HepG2 (cell line): Measurements from ENCODE around the gene CERS6. TPM values are rescaled to one million over a fixed set of nuclear protein-coding genes. Genes with fewer than 3 reads are reported as not detected.

ENCODE experiments used
- ATAC-seq: fragments of 200-7000 bp; cut with Tn5 transposase; 3 replicates; pipeline ENCODE4 v1.9.1; 2020; ENCODE audit warnings: mild to moderate bottlenecking, moderate library complexity
- BruUV-seq: library from RNA; stranded (reverse); fragments of 400-500 nt; replicated peaks from 2 replicates; lab custom pipeline; 2021; lab: Mats Ljungman, UMichigan
- CTCF ChIA-PET: fragments of 300-600 bp; formaldehyde crosslinking; extraction: SDS; loops from one replicate; lab custom pipeline; 2021; ENCODE audit warnings: low total read pairs, inconsistent platforms, low intra/inter-chr PET ratio; lab: Yijun Ruan, JAX
- POLR2A ChIA-PET: fragments of 350-600 bp; sonication (Branson Sonifier 250); formaldehyde crosslinking; loops from one replicate; lab custom pipeline; 2020; ENCODE audit warnings: antibody characterized with exemption, inconsistent platforms; lab: Yijun Ruan, JAX
- DNase-seq: peaks from one replicate; pipeline ENCODE4 v3.0.0-alpha.2; 2015; ENCODE audit warnings: low spot score
- FAIRE-seq: peaks from 3 replicates; lab custom pipeline; 2011; peaks lifted over from hg19 to GRCh38; lab: Jason Lieb, UNC
- H2AFZ ChIP-seq: one replicate; pipeline ENCODE4 v1.6.1; 2011; ENCODE audit warnings: low read length, inconsistent platforms
- H3K27ac ChIP-seq: fragments of 300-600 bp; 3 replicates; pipeline ENCODE4 v1.8.0; 2011; ENCODE audit warnings: mixed run types, mild to moderate bottlenecking, mixed read lengths, low read length, inconsistent platforms; ENCODE audit not compliant: insufficient read depth; ENCODE audit errors: extremely low read length
- H3K27me3 ChIP-seq, 2 experiments: fragments of 200-600 bp in 1 of 2; 2 replicates in 1 of 2; 3 replicates in 1 of 2; pipeline versions ENCODE4 v1.6.0 to v1.8.0; 2011; ENCODE audit warnings: low read length in 2 of 2, mild to moderate bottlenecking in 2 of 2, moderate library complexity in 2 of 2, inconsistent platforms in 1 of 2; ENCODE audit not compliant: insufficient read depth in 2 of 2, control insufficient read depth in 1 of 2
- H3K36me3 ChIP-seq, 2 experiments: fragments of 200-600 bp in 1 of 2; replicated peaks in 1 of 2; 2 replicates in 1 of 2; 3 replicates in 1 of 2; pipeline versions ENCODE4 v1.5.1 to v1.8.0; 2011; ENCODE audit warnings: low read length in 2 of 2, inconsistent platforms in 1 of 2; ENCODE audit not compliant: insufficient read depth in 2 of 2, control insufficient read depth in 1 of 2
- H3K4me1 ChIP-seq: 2 replicates; pipeline ENCODE4 v1.5.1; 2012; ENCODE audit warnings: low read length, inconsistent platforms; ENCODE audit not compliant: insufficient read depth
- H3K4me2 ChIP-seq: 2 replicates; pipeline ENCODE4 v1.6.0; 2011; ENCODE audit warnings: low read depth, low read length, inconsistent platforms
- H3K4me3 ChIP-seq, 3 experiments: fragments of 200-600 bp in 1 of 3; sonication (generic), shearing (Covaris generic) in 1 of 3; replicated peaks in 1 of 3; 2 replicates each; pipeline ENCODE4 v1.5.1; 2011 to 2016; ENCODE audit warnings: low read length in 3 of 3, inconsistent platforms in 2 of 3, low read depth in 2 of 3, mild to moderate bottlenecking in 2 of 3, control low read depth in 1 of 3, mixed read lengths in 1 of 3; ENCODE audit not compliant: insufficient read depth in 1 of 3
- H3K79me2 ChIP-seq: one replicate; pipeline ENCODE4 v1.6.1; 2011; ENCODE audit warnings: low read length, inconsistent platforms; ENCODE audit not compliant: insufficient read depth
- H3K9ac ChIP-seq: 2 replicates; pipeline ENCODE4 v1.6.0; 2011; ENCODE audit warnings: mild to moderate bottlenecking, low read depth, low read length, inconsistent platforms; ENCODE audit not compliant: insufficient read depth
- H3K9me3 ChIP-seq: 2 replicates; pipeline ENCODE4 v1.5.1; 2012; ENCODE audit warnings: mild to moderate bottlenecking, low read length
- H4K20me1 ChIP-seq: 2 replicates; pipeline ENCODE4 v1.6.0; 2011; ENCODE audit warnings: inconsistent platforms, mild to moderate bottlenecking, low read length, moderate library complexity; ENCODE audit not compliant: insufficient read depth
- LCORL ChIP-seq, 2 experiments: fragments of 450-650 bp in 1 of 2; sonication (generic) in 1 of 2; formaldehyde crosslinking in 1 of 2; IDR thresholded peaks; 2 replicates each; pipeline versions ENCODE4 v1.5.0 to v1.6.1; 2017 to 2020; ENCODE audit warnings: antibody characterized with exemption in 1 of 2, missing genetic modification reagents in 1 of 2
- MYC ChIP-seq: sonication (generic); formaldehyde crosslinking; IDR thresholded peaks from 2 replicates; pipeline ENCODE4 v1.9.0; 2021; ENCODE audit warnings: missing genetic modification reagents, borderline replicate concordance
- SOX13 ChIP-seq, 3 experiments: fragments of 450-650 bp in 1 of 3; sonication (generic) in 1 of 3; formaldehyde crosslinking in 1 of 3; IDR thresholded peaks in 2 of 3; conservative IDR thresholded peaks in 1 of 3; 2 replicates each; pipeline versions ENCODE4 v1.5.0 to v1.6.1; 2016 to 2020; ENCODE audit warnings: antibody characterized with exemption in 1 of 3, mild to moderate bottlenecking in 1 of 3, missing compliant biosample characterization in 1 of 3, missing genetic modification reagents in 1 of 3, moderate library complexity in 1 of 3
- SRY ChIP-seq: sonication (generic); formaldehyde crosslinking; IDR thresholded peaks from 2 replicates; pipeline ENCODE4 v1.8.0; 2022; ENCODE audit warnings: mild to moderate bottlenecking, missing genetic modification reagents
- ZBTB21 ChIP-seq: sonication (generic); formaldehyde crosslinking; IDR thresholded peaks from 2 replicates; pipeline ENCODE4 v1.4.0; 2020; ENCODE audit warnings: missing genetic modification reagents
- ZNF484 ChIP-seq: sonication (generic); formaldehyde crosslinking; IDR thresholded peaks from 2 replicates; pipeline ENCODE4 v1.5.1; 2020; ENCODE audit warnings: mild to moderate bottlenecking, low read depth, missing genetic modification reagents, borderline replicate concordance
- ZNF619 ChIP-seq: sonication (generic); formaldehyde crosslinking; IDR thresholded peaks from 2 replicates; pipeline ENCODE4 v1.4.0; 2020; ENCODE audit warnings: mild to moderate bottlenecking, missing genetic modification reagents
- ZNF75D ChIP-seq: sonication (generic); formaldehyde crosslinking; IDR thresholded peaks from 2 replicates; pipeline ENCODE4 v1.8.1; 2023; ENCODE audit warnings: missing genetic modification reagents, mild to moderate bottlenecking, borderline replicate concordance
- WGBS: methylation state at CpG from one replicate; pipeline ENCODE4 v1.1.6; 2017; ENCODE audit warnings: low lambda C conversion rate; 5-methylcytosine and 5-hydroxymethylcytosine counted together
- in situ Hi-C: cut with HindIII; loops from 2 replicates; pipeline ENCODE4 v1.10.0; 2017; ENCODE audit warnings: low pct_unique_long_range_greater_than_20kb; ENCODE audit not compliant: extremely low pct_ligation_motif_present
- intact Hi-C: fragments of 100-400 bp; cut with micrococcal nuclease; formaldehyde crosslinking; loops from one replicate; pipeline ENCODE4 v1.10.0; 2022; ENCODE audit not compliant: unreplicated experiment
- polyA plus RNA-seq, 8 experiments: library from polyadenylated mRNA; depleted of rRNA in 3 of 8; stranded (reverse) in 7 of 8; unstranded in 1 of 8; fragments of >200 nt; fragmentation: Illumina TruSeq in 4 of 8; extraction: Trizol in 4 of 8; gene quantifications; 2 replicates each; pipeline versions ENCODE4 v1.2.1 to v1.2.3, GENCODE V29; 2011 to 2016; ENCODE audit warnings: low read depth in 4 of 8, missing spikeins in 1 of 8, mixed read lengths in 1 of 8; ENCODE audit not compliant: insufficient read depth in 1 of 8
- total RNA-seq, 5 experiments: library from RNA; depleted of rRNA; stranded (reverse); fragments of >200 nt; fragmentation: Illumina TruSeq; extraction: Trizol; gene quantifications; 2 replicates each; pipeline ENCODE4 v1.2.3, GENCODE V29; 2016; ENCODE audit warnings: low read depth in 1 of 5
- TF ChIP-seq, protein P1 (sequence below): sonication (generic); formaldehyde crosslinking; IDR thresholded peaks from 2 replicates; pipeline ENCODE4 v1.4.0; 2020; ENCODE audit warnings: missing genetic modification reagents
- TF ChIP-seq, protein P2 (sequence below): sonication (generic); formaldehyde crosslinking; IDR thresholded peaks from 2 replicates; pipeline ENCODE4 v1.5.0; 2020; ENCODE audit warnings: missing genetic modification reagents, mild to moderate bottlenecking, borderline replicate concordance

Gene CERS6
- total and polyA plus RNA-seq, 2 of the 13 experiments (the other 11 are each of a cell fraction or from before 2014, with no cell fraction given): 10.1 to 20.3 TPM

GRCh38 chr2:168536925-168537466 lies 80.9 kb downstream of the CERS6 start:
- in situ Hi-C loops: no loop called here
- DNase-seq (no peak), FAIRE-seq (no peak)
- no peak overlapping the region for H3K4me3 ChIP-seq
- no peaks in the 10 kb centered on the region for H3K36me3 ChIP-seq
- no peak for TF ChIP-seq SOX13 (IDR thresholded peaks at IDR 0.05)
- 0 out of 4 replicates have a peak, but pooled peaks of 1 of the 2 experiments have one; percentile 24 for TF ChIP-seq SOX13 (CRISPR knock-in tag; conservative IDR thresholded peaks at IDR 0.05 in 1 of 2, IDR thresholded peaks at IDR 0.05 in 1 of 2)
- TF ChIP-seq LCORL (IDR thresholded peaks at IDR 0.05): no peak
- no peak for TF ChIP-seq LCORL (CRISPR knock-in tag; IDR thresholded peaks at IDR 0.05)
- no peak for TF ChIP-seq SRY
- TF ChIP-seq ZBTB21: no peak
- TF ChIP-seq ZNF484 (CRISPR knock-in tag): no peak
- no peak for TF ChIP-seq ZNF619 (CRISPR knock-in tag)
- TF ChIP-seq ZNF75D (CRISPR knock-in tag): no peak
- TF ChIP-seq, all 625 proteins: peak for 1
- H4K20me1 ChIP-seq: no peaks in the 10 kb centered on the region
- H3K79me2 ChIP-seq: peaks cover 23% of the 10 kb centered on the region
- intact Hi-C loops: no loop called here
- H3K4me1 ChIP-seq: peaks cover 16% of the 10 kb centered on the region; the same call in 1 of the 2 replicates
- H3K27me3 ChIP-seq: no peaks in the 10 kb centered on the region
- no peak overlapping the region for H3K27ac ChIP-seq
- no peak overlapping the region for H2AFZ ChIP-seq
- BruUV-seq: no TSS peak
- ATAC-seq: no peak
- H3K9ac ChIP-seq: no peak overlapping the region
- peaks cover 11% of the 10 kb centered on the region; the same call in 1 of the 2 replicates for H3K9me3 ChIP-seq
- WGBS: 84% methylated on average over 2 of the region's 2 CpGs
- ChIA-PET CTCF (no interaction called here), POLR2A (no interaction called here)
- no peak overlapping the region for H3K4me2 ChIP-seq

- WGBS: 100% methylated on average over 1 of the region's 1 CpG
- intact Hi-C loops (no loop called here), in situ Hi-C loops (no loop called here)
- Histone ChIP-seq H3K4me1 (peaks cover 18% of the 10 kb centered on the region; the same call in 1 of the 2 replicates), H3K9ac (no peak overlapping the region), H3K4me3 (no peak overlapping the region), H3K9me3 (peaks cover 11% of the 10 kb centered on the region; the same call in 1 of the 2 replicates), H3K27ac (no peak overlapping the region), H3K79me2 (peaks cover 19% of the 10 kb centered on the region), H3K4me2 (no peak overlapping the region), H3K36me3 (no peaks in the 10 kb centered on the region), H2AFZ (no peak overlapping the region), H3K27me3 (no peaks in the 10 kb centered on the region), H4K20me1 (no peaks in the 10 kb centered on the region)
- ChIA-PET POLR2A (no interaction called here), CTCF (no interaction called here)
- ATAC-seq (no peak; the same call in 2 of the 3 replicates), FAIRE-seq (no peak), DNase-seq (no peak)
- no TSS peak for BruUV-seq
- TF ChIP-seq MYC (CRISPR knock-in tag): no peak
- TF ChIP-seq, protein P1, sequence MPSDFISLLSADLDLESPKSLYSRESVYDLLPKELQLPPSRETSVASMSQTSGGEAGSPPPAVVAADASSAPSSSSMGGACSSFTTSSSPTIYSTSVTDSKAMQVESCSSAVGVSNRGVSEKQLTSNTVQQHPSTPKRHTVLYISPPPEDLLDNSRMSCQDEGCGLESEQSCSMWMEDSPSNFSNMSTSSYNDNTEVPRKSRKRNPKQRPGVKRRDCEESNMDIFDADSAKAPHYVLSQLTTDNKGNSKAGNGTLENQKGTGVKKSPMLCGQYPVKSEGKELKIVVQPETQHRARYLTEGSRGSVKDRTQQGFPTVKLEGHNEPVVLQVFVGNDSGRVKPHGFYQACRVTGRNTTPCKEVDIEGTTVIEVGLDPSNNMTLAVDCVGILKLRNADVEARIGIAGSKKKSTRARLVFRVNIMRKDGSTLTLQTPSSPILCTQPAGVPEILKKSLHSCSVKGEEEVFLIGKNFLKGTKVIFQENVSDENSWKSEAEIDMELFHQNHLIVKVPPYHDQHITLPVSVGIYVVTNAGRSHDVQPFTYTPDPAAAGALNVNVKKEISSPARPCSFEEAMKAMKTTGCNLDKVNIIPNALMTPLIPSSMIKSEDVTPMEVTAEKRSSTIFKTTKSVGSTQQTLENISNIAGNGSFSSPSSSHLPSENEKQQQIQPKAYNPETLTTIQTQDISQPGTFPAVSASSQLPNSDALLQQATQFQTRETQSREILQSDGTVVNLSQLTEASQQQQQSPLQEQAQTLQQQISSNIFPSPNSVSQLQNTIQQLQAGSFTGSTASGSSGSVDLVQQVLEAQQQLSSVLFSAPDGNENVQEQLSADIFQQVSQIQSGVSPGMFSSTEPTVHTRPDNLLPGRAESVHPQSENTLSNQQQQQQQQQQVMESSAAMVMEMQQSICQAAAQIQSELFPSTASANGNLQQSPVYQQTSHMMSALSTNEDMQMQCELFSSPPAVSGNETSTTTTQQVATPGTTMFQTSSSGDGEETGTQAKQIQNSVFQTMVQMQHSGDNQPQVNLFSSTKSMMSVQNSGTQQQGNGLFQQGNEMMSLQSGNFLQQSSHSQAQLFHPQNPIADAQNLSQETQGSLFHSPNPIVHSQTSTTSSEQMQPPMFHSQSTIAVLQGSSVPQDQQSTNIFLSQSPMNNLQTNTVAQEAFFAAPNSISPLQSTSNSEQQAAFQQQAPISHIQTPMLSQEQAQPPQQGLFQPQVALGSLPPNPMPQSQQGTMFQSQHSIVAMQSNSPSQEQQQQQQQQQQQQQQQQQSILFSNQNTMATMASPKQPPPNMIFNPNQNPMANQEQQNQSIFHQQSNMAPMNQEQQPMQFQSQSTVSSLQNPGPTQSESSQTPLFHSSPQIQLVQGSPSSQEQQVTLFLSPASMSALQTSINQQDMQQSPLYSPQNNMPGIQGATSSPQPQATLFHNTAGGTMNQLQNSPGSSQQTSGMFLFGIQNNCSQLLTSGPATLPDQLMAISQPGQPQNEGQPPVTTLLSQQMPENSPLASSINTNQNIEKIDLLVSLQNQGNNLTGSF (CRISPR knock-in tag): no peak
- TF ChIP-seq, protein P2, sequence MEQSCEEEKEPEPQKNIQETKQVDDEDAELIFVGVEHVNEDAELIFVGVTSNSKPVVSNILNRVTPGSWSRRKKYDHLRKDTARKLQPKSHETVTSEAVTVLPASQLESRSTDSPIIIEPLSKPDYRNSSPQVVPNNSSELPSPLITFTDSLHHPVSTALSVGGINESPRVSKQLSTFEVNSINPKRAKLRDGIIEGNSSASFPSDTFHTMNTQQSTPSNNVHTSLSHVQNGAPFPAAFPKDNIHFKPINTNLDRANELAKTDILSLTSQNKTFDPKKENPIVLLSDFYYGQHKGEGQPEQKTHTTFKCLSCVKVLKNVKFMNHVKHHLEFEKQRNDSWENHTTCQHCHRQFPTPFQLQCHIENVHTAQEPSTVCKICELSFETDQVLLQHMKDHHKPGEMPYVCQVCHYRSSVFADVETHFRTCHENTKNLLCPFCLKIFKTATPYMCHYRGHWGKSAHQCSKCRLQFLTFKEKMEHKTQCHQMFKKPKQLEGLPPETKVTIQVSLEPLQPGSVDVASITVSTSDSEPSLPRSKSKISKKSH: no peak
Measured at GRCh38 chr2:168538133-168538532, 82.1 kb downstream of the CERS6 start.
